HepG2 (cell line): Measurements from ENCODE around the gene CHRNB2. TPM values are rescaled to one million over a fixed set of nuclear protein-coding genes. Genes with fewer than 3 reads are reported as not detected.

ENCODE experiments used
- FOXJ3 ChIP-seq: sonication (generic); formaldehyde crosslinking; IDR thresholded peaks from 2 replicates; pipeline ENCODE4 v1.4.0; 2020; ENCODE audit warnings: missing genetic modification reagents, mild to moderate bottlenecking, borderline replicate concordance
- GMEB1 ChIP-seq: sonication (generic); formaldehyde crosslinking; IDR thresholded peaks from 2 replicates; pipeline ENCODE4 v1.5.1; 2020; ENCODE audit warnings: missing genetic modification reagents, mild to moderate bottlenecking, borderline replicate concordance
- GTF2F1 ChIP-seq: fragments of 150-350 bp; IDR thresholded peaks from 2 replicates; pipeline ENCODE4 v1.6.1; 2014; ENCODE audit warnings: low read length
- GZF1 ChIP-seq: sonication (generic); formaldehyde crosslinking; IDR thresholded peaks from 2 replicates; pipeline ENCODE4 v1.5.1; 2020; ENCODE audit warnings: mild to moderate bottlenecking, missing genetic modification reagents
- HNRNPL ChIP-seq: fragments of 200-400 bp; formaldehyde crosslinking; IDR thresholded peaks from 2 replicates; pipeline ENCODE4 v1.6.1; 2017; ENCODE audit warnings: mild to moderate bottlenecking, low read depth, low read length
- HOXA3 ChIP-seq: sonication (generic); formaldehyde crosslinking; IDR thresholded peaks from 2 replicates; pipeline ENCODE4 v1.5.0; 2020; ENCODE audit warnings: missing genetic modification reagents
- MAFG ChIP-seq: sonication (generic); formaldehyde crosslinking; IDR thresholded peaks from 2 replicates; pipeline ENCODE4 v1.5.1; 2020; ENCODE audit warnings: mild to moderate bottlenecking, missing genetic modification reagents
- MXD4 ChIP-seq: IDR thresholded peaks from 2 replicates; pipeline ENCODE4 v1.6.1; 2016; ENCODE audit warnings: mild to moderate bottlenecking, missing biosample characterization, missing genetic modification reagents
- PREB ChIP-seq: sonication (generic); formaldehyde crosslinking; IDR thresholded peaks from 2 replicates; pipeline ENCODE4 v1.4.0; 2020; ENCODE audit warnings: missing genetic modification reagents
- SRSF4 ChIP-seq: fragments of 200-400 bp; formaldehyde crosslinking; IDR thresholded peaks from one replicate; pipeline ENCODE4 v1.6.1; 2018; ENCODE audit warnings: mild to moderate bottlenecking, low read depth, low read length, moderate library complexity; ENCODE audit not compliant: poor library complexity, severe bottlenecking
- ZGPAT ChIP-seq: IDR thresholded peaks from 2 replicates; pipeline ENCODE4 v1.6.1; 2016; ENCODE audit warnings: mild to moderate bottlenecking
- ZNF441 ChIP-seq: sonication (generic); formaldehyde crosslinking; IDR thresholded peaks from 2 replicates; pipeline ENCODE4 v1.7.0; 2021; ENCODE audit warnings: missing genetic modification reagents, borderline replicate concordance
- ZNF589 ChIP-seq: sonication (generic); formaldehyde crosslinking; conservative IDR thresholded peaks from 2 replicates; pipeline ENCODE4 v1.8.0; 2022; ENCODE audit warnings: mild to moderate bottlenecking, moderate library complexity, missing genetic modification reagents
- ZNF605 ChIP-seq: sonication (generic); formaldehyde crosslinking; IDR thresholded peaks from 2 replicates; pipeline ENCODE4 v1.8.0; 2022; ENCODE audit warnings: mild to moderate bottlenecking, missing genetic modification reagents
- polyA plus RNA-seq, 8 experiments: library from polyadenylated mRNA; depleted of rRNA in 3 of 8; stranded (reverse) in 7 of 8; unstranded in 1 of 8; fragments of >200 nt; fragmentation: Illumina TruSeq in 4 of 8; extraction: Trizol in 4 of 8; gene quantifications; 2 replicates each; pipeline versions ENCODE4 v1.2.1 to v1.2.3, GENCODE V29; 2011 to 2016; ENCODE audit warnings: low read depth in 4 of 8, missing spikeins in 1 of 8, mixed read lengths in 1 of 8; ENCODE audit not compliant: insufficient read depth in 1 of 8
- total RNA-seq, 5 experiments: library from RNA; depleted of rRNA; stranded (reverse); fragments of >200 nt; fragmentation: Illumina TruSeq; extraction: Trizol; gene quantifications; 2 replicates each; pipeline ENCODE4 v1.2.3, GENCODE V29; 2016; ENCODE audit warnings: low read depth in 1 of 5
- TF ChIP-seq, protein P1 (sequence below): sonication (generic); formaldehyde crosslinking; IDR thresholded peaks from 2 replicates; pipeline ENCODE4 v1.4.0; 2020; ENCODE audit warnings: mild to moderate bottlenecking, missing genetic modification reagents
- TF ChIP-seq, protein P2 (sequence below): IDR thresholded peaks from 2 replicates; pipeline ENCODE4 v1.6.1; 2012; ENCODE audit warnings: inconsistent platforms
- TF ChIP-seq, protein P3 (sequence below): sonication (generic); formaldehyde crosslinking; IDR thresholded peaks from 2 replicates; pipeline ENCODE4 v1.4.0; 2020; ENCODE audit warnings: missing genetic modification reagents

Gene CHRNB2
- total and polyA plus RNA-seq, 2 of the 13 experiments (the other 11 are each of a cell fraction or from before 2014, with no cell fraction given): 0.03 to 0.07 TPM

GRCh38 chr1:154558720-154559465 is 8.7 kb upstream of the CHRNB2 start (continued):
- TF ChIP-seq, protein P1, sequence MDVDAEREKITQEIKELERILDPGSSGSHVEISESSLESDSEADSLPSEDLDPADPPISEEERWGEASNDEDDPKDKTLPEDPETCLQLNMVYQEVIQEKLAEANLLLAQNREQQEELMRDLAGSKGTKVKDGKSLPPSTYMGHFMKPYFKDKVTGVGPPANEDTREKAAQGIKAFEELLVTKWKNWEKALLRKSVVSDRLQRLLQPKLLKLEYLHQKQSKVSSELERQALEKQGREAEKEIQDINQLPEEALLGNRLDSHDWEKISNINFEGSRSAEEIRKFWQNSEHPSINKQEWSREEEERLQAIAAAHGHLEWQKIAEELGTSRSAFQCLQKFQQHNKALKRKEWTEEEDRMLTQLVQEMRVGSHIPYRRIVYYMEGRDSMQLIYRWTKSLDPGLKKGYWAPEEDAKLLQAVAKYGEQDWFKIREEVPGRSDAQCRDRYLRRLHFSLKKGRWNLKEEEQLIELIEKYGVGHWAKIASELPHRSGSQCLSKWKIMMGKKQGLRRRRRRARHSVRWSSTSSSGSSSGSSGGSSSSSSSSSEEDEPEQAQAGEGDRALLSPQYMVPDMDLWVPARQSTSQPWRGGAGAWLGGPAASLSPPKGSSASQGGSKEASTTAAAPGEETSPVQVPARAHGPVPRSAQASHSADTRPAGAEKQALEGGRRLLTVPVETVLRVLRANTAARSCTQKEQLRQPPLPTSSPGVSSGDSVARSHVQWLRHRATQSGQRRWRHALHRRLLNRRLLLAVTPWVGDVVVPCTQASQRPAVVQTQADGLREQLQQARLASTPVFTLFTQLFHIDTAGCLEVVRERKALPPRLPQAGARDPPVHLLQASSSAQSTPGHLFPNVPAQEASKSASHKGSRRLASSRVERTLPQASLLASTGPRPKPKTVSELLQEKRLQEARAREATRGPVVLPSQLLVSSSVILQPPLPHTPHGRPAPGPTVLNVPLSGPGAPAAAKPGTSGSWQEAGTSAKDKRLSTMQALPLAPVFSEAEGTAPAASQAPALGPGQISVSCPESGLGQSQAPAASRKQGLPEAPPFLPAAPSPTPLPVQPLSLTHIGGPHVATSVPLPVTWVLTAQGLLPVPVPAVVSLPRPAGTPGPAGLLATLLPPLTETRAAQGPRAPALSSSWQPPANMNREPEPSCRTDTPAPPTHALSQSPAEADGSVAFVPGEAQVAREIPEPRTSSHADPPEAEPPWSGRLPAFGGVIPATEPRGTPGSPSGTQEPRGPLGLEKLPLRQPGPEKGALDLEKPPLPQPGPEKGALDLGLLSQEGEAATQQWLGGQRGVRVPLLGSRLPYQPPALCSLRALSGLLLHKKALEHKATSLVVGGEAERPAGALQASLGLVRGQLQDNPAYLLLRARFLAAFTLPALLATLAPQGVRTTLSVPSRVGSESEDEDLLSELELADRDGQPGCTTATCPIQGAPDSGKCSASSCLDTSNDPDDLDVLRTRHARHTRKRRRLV (CRISPR knock-in tag): 0 out of 2 replicates have a peak, but pooled peaks have one; percentile 72
- no peak for TF ChIP-seq SRSF4
- no peak for TF ChIP-seq GTF2F1
- peak; percentile 93 for TF ChIP-seq ZNF441 (CRISPR knock-in tag)
- peak; percentile 99 for TF ChIP-seq GMEB1 (CRISPR knock-in tag)
- TF ChIP-seq, protein P2, sequence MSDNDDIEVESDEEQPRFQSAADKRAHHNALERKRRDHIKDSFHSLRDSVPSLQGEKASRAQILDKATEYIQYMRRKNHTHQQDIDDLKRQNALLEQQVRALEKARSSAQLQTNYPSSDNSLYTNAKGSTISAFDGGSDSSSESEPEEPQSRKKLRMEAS: peak; percentile 100
- TF ChIP-seq ZNF605 (CRISPR knock-in tag): peak; percentile 100
- TF ChIP-seq ZNF589 (CRISPR knock-in tag): peak; percentile 99
- peak; percentile 94 for TF ChIP-seq MXD4 (CRISPR knock-in tag)
- TF ChIP-seq MAFG: peak; percentile 37; the same call in 1 of the 2 replicates
- TF ChIP-seq HOXA3 (CRISPR knock-in tag): peak; percentile 95
- 0 out of 2 replicates have a peak, but pooled peaks have one; percentile 16 for TF ChIP-seq HNRNPL
- no peak for TF ChIP-seq FOXJ3
- TF ChIP-seq, protein P3, sequence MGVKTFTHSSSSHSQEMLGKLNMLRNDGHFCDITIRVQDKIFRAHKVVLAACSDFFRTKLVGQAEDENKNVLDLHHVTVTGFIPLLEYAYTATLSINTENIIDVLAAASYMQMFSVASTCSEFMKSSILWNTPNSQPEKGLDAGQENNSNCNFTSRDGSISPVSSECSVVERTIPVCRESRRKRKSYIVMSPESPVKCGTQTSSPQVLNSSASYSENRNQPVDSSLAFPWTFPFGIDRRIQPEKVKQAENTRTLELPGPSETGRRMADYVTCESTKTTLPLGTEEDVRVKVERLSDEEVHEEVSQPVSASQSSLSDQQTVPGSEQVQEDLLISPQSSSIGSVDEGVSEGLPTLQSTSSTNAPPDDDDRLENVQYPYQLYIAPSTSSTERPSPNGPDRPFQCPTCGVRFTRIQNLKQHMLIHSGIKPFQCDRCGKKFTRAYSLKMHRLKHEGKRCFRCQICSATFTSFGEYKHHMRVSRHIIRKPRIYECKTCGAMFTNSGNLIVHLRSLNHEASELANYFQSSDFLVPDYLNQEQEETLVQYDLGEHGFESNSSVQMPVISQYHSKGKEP (CRISPR knock-in tag): 0 out of 2 replicates have a peak, but pooled peaks have one; percentile 71
- TF ChIP-seq ZGPAT (CRISPR knock-in tag): peak; percentile 92
- TF ChIP-seq GZF1 (CRISPR knock-in tag): peak; percentile 41; the same call in 1 of the 2 replicates
- no peak for TF ChIP-seq PREB (CRISPR knock-in tag)
